GM18499 (cell line): ENCODE data around the gene CEPT1.
A peak's percentile ranks its signal among the peaks of the same experiment; 100 is the strongest.
"Not testable (repeated sequence)": the region's sequence is repeated elsewhere in the genome, so short reads cannot be mapped to it uniquely, and the experiment has no call there.

Experiments
- ATAC-seq: cut with Tn5 transposase; IDR thresholded peaks from one replicate; pipeline ENCODE4 v1.9.1; 2021; ENCODE audit warnings: moderate number of reproducible peaks; ENCODE audit not compliant: insufficient read depth, unreplicated experiment

Gene CEPT1

GRCh38 chr1:111204983-111205713, 65.1 kb downstream of the CEPT1 start:
- ATAC-seq: no peak

- ATAC-seq: no peak
These were observed 65.7 kb downstream of the CEPT1 start for GRCh38 chr1:111205714-111206050.

GRCh38 chr1:111208921-111209320, 68.9 kb downstream of the CEPT1 start:
- no peak for ATAC-seq

- ATAC-seq: no peak
These were observed 69.6 kb downstream of the CEPT1 start for GRCh38 chr1:111209622-111210021.

- ATAC-seq: no peak
These were observed 71.9 kb downstream of the CEPT1 start for GRCh38 chr1:111211921-111212320.

- ATAC-seq: no peak
These were observed 72.8 kb downstream of the CEPT1 start for GRCh38 chr1:111212634-111213335.

- ATAC-seq: no peak
These were observed 73.4 kb downstream of the CEPT1 start for GRCh38 chr1:111213412-111213811.

- no peak for ATAC-seq
These were observed 74.2 kb downstream of the CEPT1 start for GRCh38 chr1:111214074-111214801.

GRCh38 chr1:111214884-111215283, 74.9 kb downstream of the CEPT1 start:
- no peak for ATAC-seq

GRCh38 chr1:111215285-111215684, 75.3 kb downstream of the CEPT1 start:
- ATAC-seq: not testable (repeated sequence)

GRCh38 chr1:111216751-111217150, 76.7 kb downstream of the CEPT1 start:
- ATAC-seq: no peak

- ATAC-seq: no peak
These were observed 77.3 kb downstream of the CEPT1 start for GRCh38 chr1:111217183-111217910.

GRCh38 chr1:111218701-111219556, 78.9 kb downstream of the CEPT1 start:
- no peak for ATAC-seq

- no peak for ATAC-seq
These were observed 79.7 kb downstream of the CEPT1 start for GRCh38 chr1:111219557-111220286.

GRCh38 chr1:111220302-111220890, 80.4 kb downstream of the CEPT1 start:
- ATAC-seq: no peak

- ATAC-seq: no peak
These were observed 81.2 kb downstream of the CEPT1 start for GRCh38 chr1:111221276-111221632.

GRCh38 chr1:111221633-111222291, 81.7 kb downstream of the CEPT1 start:
- peak; percentile 48 for ATAC-seq
